ENCODE measurements around the gene RNPC3.
"Not testable (repeated sequence)": the region's sequence is repeated elsewhere in the genome, so short reads cannot be mapped to it uniquely, and the experiment has no call there.

RNPC3 gene

GRCh38 chr1:103583887-103584286, 58.4 kb downstream of the RNPC3 start:
- Mint-ChIP-seq H3K4me3 (no peak overlapping the region), H3K4me1 (ENCODE audit: low read depth) (no peaks in the 10 kb centered on the region), H3K9me3 (peaks cover 4% of the 10 kb centered on the region), H3K36me3 (ENCODE audit: low read depth) (peaks cover 4% of the 10 kb centered on the region), H3K27me3 (no peaks in the 10 kb centered on the region), H3K27ac (no peak overlapping the region)

DNA sequence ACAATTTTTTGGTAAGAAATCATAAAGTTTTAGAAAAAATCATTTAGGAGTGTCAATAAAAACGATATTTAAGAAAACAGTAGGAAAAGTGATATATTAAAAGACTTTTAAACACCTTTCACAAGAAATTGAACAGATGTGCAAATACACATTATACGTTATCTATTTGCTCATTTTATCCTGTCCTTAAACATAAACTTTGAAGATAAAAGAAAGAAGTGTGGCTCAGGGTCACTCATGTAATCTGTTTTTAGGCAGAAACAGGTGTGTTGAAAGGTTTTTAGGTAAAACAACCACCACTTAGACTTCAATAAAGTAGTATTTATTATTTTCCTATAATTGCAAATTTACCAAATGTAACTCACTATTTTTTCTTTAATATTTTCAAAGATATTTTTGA, 59.0 kb downstream of the RNPC3 start:
- H3K4me1 Mint-ChIP-seq (ENCODE audit: low read depth): no peaks in the 10 kb centered on the region
- no peaks in the 10 kb centered on the region for H3K36me3 Mint-ChIP-seq (ENCODE audit: low read depth)

DNA sequence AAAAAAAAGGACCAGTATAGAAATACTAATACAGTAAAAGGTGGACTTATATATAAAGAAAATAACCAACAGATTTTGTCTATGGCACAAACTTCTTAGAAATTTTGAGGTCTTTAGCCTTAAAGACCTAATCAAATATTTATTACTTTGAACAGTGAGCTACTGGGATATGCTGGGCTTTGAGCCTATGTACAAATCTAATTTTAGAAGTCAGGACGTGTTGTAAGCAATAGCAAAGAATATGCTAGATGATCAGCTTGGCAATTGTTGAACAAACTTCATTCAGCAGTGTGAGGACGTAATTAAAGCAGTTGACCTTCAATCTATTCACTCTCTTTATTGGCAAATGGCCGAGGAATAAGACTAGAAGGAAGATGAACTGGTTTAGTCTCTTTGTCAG, 77.2 kb downstream of the RNPC3 start:
- H3K4me3 Mint-ChIP-seq; H3K27ac Mint-ChIP-seq; H3K27me3 Mint-ChIP-seq; H3K36me3 Mint-ChIP-seq (ENCODE audit: low read depth); H3K4me1 Mint-ChIP-seq (ENCODE audit: low read depth); H3K9me3 Mint-ChIP-seq: not testable (repeated sequence)

More for the DNA sequence above, 59.0 kb downstream of the RNPC3 start:
- Mint-ChIP-seq H3K4me3 (no peak overlapping the region), H3K27ac (no peak overlapping the region), H3K27me3 (no peaks in the 10 kb centered on the region), H3K9me3 (peaks cover 8% of the 10 kb centered on the region)
